Activated CD8-positive, alpha-beta T cell treated with anti-CD3 and anti-CD28 coated beads for 36 hours (primary cell): ENCODE results near the gene POLK. TPM values are rescaled to one million over a fixed set of nuclear protein-coding genes. Genes with fewer than 3 reads are reported as not detected.

Experiments used
- ATAC-seq: fragments of 200-7000 bp; cut with Tn5 transposase; one replicate; pipeline ENCODE4 v1.10.0; 2021; ENCODE audit warnings: mild to moderate bottlenecking, moderate library complexity
- CTCF ChIA-PET: fragments of 350-600 bp; sonication (Branson Sonifier 250); formaldehyde crosslinking; loops from one replicate; lab custom pipeline; 2021; ENCODE audit warnings: antibody characterized with exemption; lab: Charles Lee
- POLR2A ChIA-PET: fragments of 350-600 bp; sonication (Branson Sonifier 250); formaldehyde crosslinking; loops from one replicate; lab custom pipeline; 2021; ENCODE audit warnings: antibody characterized with exemption; lab: Charles Lee
- DNase-seq: peaks from one replicate; pipeline ENCODE4 v3.0.0-alpha.2; 2020
- H3K27ac Mint-ChIP-seq: one replicate; pipeline ENCODE4 v1.8.0; 2021; ENCODE audit warnings: mild to moderate bottlenecking, mixed read lengths
- H3K27me3 Mint-ChIP-seq: one replicate; pipeline ENCODE4 v1.8.0; 2021; ENCODE audit warnings: mixed read lengths
- H3K36me3 Mint-ChIP-seq: one replicate; pipeline ENCODE4 v1.8.0; 2021; ENCODE audit warnings: low read depth, mixed read lengths
- H3K4me1 Mint-ChIP-seq: one replicate; pipeline ENCODE4 v1.8.0; 2021; ENCODE audit warnings: low read depth, mixed read lengths
- H3K4me3 Mint-ChIP-seq: one replicate; pipeline ENCODE4 v1.8.0; 2021; ENCODE audit warnings: mild to moderate bottlenecking, moderate library complexity, mixed read lengths
- H3K9me3 Mint-ChIP-seq: one replicate; pipeline ENCODE4 v1.8.0; 2021; ENCODE audit warnings: mixed read lengths
- CTCF ChIP-seq: fragments of 200-600 bp; IDR thresholded peaks from one replicate; pipeline ENCODE4 v1.8.0; 2022; ENCODE audit warnings: antibody characterized with exemption, mild to moderate bottlenecking
- intact Hi-C: fragments of 100-400 bp; cut with micrococcal nuclease; formaldehyde crosslinking; loops from one replicate; pipeline ENCODE4 v1.10.0; 2022
- total RNA-seq, 2 experiments: library from RNA; stranded (reverse); gene quantifications; one replicate each; pipeline ENCODE4 v1.2.3, GENCODE V29; 2021

The POLK gene
- total RNA-seq, 2 experiments from 2014 or later = 29.5 to 30.6 TPM

GRCh38 chr5:75626959-75627358 lies 115.3 kb downstream of the POLK start:
- CTCF ChIA-PET = no interaction called here
- intact Hi-C loops = no loop called here
- DNase-seq (peak; percentile 8), ATAC-seq (peak; percentile 30)
- Mint-ChIP-seq H3K27me3 (no peaks in the 10 kb centered on the region), H3K4me3 (no peak overlapping the region), H3K4me1 (peaks cover 6% of the 10 kb centered on the region), H3K9me3 (no peaks in the 10 kb centered on the region), H3K36me3 (no peaks in the 10 kb centered on the region), H3K27ac (no peak overlapping the region)
- no peak for TF ChIP-seq CTCF
- POLR2A ChIA-PET = no interaction called here

GRCh38 chr5:75627801-75628200 lies 116.1 kb downstream of the POLK start:
- no peak for TF ChIP-seq CTCF
- intact Hi-C loops = no loop called here

GRCh38 chr5:75630875-75631274 lies 119.2 kb downstream of the POLK start:
- TF ChIP-seq CTCF = no peak
- Mint-ChIP-seq H3K36me3 (peaks cover 2% of the 10 kb centered on the region), H3K27me3 (no peaks in the 10 kb centered on the region), H3K4me1 (peaks cover 6% of the 10 kb centered on the region), H3K9me3 (peaks cover 2% of the 10 kb centered on the region), H3K27ac (no peak overlapping the region), H3K4me3 (no peak overlapping the region)
- ATAC-seq = no peak
- CTCF ChIA-PET = no interaction called here
- POLR2A ChIA-PET = no interaction called here
- intact Hi-C loops = no loop called here
- no peak for DNase-seq

More at GRCh38 chr5:75627801-75628200, 116.1 kb downstream of the POLK start:
- ATAC-seq (no peak), DNase-seq (no peak)
- POLR2A ChIA-PET = no interaction called here
- Mint-ChIP-seq H3K4me3 (no peak overlapping the region), H3K9me3 (no peaks in the 10 kb centered on the region), H3K4me1 (peaks cover 6% of the 10 kb centered on the region), H3K27ac (no peak overlapping the region), H3K36me3 (no peaks in the 10 kb centered on the region), H3K27me3 (no peaks in the 10 kb centered on the region)
- CTCF ChIA-PET = no interaction called here

- ATAC-seq = no peak
- CTCF ChIA-PET = no interaction called here
- Mint-ChIP-seq H3K4me1 (peaks cover under 1% of the 10 kb centered on the region), H3K27ac (no peak overlapping the region), H3K9me3 (peaks cover 2% of the 10 kb centered on the region), H3K36me3 (peaks cover 2% of the 10 kb centered on the region), H3K4me3 (no peak overlapping the region), H3K27me3 (no peaks in the 10 kb centered on the region)
- no peak for DNase-seq
- TF ChIP-seq CTCF = no peak
- POLR2A ChIA-PET = no interaction called here
- intact Hi-C loops = no loop called here
Measured at GRCh38 chr5:75632321-75632720, 120.6 kb downstream of the POLK start.

GRCh38 chr5:75637949-75638348 lies 126.3 kb downstream of the POLK start:
- POLR2A ChIA-PET = no interaction called here
- H3K4me1 Mint-ChIP-seq = no peaks in the 10 kb centered on the region
- DNase-seq (no peak), ATAC-seq (no peak)
- intact Hi-C loops = no loop called here
- no peak overlapping the region for H3K27ac Mint-ChIP-seq
- H3K4me3 Mint-ChIP-seq = no peak overlapping the region
- peaks cover 4% of the 10 kb centered on the region for H3K9me3 Mint-ChIP-seq
- TF ChIP-seq CTCF = no peak
- H3K36me3 Mint-ChIP-seq = peaks cover 2% of the 10 kb centered on the region
- no peaks in the 10 kb centered on the region for H3K27me3 Mint-ChIP-seq
- CTCF ChIA-PET = no interaction called here
